Measurements from ENCODE around the gene RYR3.

RYR3 gene

DNA sequence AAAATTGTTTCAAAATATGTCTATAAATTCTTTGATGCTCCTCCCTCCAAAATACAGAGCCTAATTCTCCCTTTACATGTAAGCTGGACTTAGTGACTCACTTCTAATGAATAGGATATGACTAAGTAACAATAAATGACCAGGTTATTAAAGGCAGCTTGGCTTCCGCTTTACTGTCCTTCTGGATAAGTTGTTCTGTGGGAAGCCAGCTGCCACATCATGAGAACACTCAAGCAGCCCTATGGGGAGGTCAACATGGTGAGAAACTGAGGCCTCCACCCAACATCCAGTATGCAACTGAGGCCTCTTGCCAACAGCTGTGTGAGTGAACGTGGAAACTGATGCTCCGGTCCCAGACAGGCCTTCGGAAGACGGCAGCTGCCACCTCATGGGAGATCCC is 410.2 kb downstream of the RYR3 start:
- TF ChIP-seq POLR2A (IDR thresholded peaks at IDR 0.05; ENCODE audit: low read length) (no peak), GATA1 (IDR thresholded peaks at IDR 0.05; ENCODE audit: low read depth, low read length) (no peak)
- no peak for DNase-seq

DNA sequence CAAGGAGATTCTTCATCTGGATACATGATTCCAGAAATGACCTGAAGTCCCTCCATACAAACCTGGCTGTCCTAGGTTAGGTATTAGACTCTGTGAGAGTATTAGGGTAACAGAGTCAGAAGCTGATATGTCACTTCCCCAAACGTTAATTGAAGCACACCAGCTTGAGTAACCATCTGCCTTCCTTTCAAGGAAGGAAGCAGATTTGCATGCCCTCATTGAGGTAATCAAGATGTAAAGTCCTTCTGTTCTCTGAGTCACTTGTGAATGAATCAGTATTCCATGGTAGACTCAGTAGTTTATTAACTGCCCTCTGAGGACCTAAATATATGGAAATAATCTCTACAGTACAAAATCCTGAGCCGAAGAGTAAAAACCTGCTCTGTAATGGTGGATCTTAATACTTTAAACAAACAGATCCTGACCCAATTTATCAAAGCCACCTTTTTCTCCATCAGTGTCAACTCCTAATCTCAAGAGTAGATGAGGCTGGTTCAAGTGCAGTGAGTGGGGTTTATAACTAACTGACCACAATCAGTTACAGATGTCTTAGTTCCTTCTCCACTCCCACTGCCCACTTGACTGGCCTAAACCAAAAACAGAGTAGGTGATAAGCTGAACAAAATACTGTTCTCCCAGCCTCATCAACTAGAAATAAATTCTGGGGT is 411.4 kb downstream of the RYR3 start:
- TF ChIP-seq GATA1 (IDR thresholded peaks at IDR 0.05; ENCODE audit: low read depth, low read length): no peak
- no peak for TF ChIP-seq POLR2A (IDR thresholded peaks at IDR 0.05; ENCODE audit: low read length)

DNA sequence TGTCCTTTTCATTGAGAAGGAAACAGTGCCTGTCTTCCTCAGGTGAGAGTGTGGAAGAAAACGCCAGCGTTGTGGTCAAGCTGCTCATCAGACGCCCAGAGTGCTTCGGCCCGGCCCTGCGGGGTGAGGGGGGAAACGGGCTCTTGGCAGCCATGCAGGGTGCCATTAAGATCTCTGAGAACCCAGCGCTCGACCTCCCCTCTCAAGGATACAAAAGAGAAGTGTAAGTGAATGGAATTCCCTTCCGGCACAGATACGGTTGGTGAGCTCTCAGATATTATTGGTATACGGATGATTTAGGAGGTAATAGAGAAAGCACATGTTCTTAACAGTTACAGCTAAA is 411.9 kb downstream of the RYR3 start:
- TF ChIP-seq GATA1 (IDR thresholded peaks at IDR 0.05; ENCODE audit: low read depth, low read length) (no peak), POLR2A (IDR thresholded peaks at IDR 0.05; ENCODE audit: low read length) (no peak)
- DNase-seq: no peak

More for the DNA sequence above, 411.4 kb downstream of the RYR3 start:
- peak in 1 of 2 experiments; percentile 23 for DNase-seq

DNA sequence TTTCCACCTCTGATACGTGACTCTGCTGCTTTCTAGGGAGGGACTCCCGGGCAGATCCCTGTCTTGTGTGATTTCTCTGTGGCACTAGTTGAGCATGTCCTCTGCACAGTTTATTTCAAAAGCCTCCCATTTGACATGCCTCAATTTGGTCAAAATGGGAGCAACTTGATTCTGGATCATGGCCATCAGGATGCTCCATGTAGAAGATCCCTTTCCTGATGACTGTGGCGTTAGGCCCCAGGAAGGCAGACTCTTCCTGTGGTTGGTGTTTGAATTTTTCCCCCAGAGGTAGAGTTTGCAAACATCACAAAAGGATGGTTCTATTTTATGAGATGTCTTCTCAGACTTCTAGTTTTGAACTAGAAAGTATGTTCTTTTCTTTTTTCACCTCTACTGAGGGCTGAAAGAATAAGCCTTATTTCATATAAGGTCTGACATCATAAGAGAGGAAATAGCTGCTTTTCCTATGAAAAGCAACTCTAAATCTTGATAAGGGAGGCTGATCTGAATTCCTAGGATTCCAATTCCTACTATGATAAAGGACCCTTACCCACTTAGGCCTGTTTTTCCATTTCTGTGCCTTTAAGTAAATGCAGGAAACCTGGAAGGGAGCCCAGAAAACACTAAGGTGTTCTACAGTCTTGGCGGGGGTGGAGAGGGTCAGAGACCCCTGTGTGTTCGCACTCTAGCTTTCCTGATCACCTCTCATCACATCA is 413.7 kb downstream of the RYR3 start:
- DNase-seq: no peak
- TF ChIP-seq POLR2A (IDR thresholded peaks at IDR 0.05; ENCODE audit: low read length): no peak
- no peak for TF ChIP-seq GATA1 (IDR thresholded peaks at IDR 0.05; ENCODE audit: low read depth, low read length)

DNA sequence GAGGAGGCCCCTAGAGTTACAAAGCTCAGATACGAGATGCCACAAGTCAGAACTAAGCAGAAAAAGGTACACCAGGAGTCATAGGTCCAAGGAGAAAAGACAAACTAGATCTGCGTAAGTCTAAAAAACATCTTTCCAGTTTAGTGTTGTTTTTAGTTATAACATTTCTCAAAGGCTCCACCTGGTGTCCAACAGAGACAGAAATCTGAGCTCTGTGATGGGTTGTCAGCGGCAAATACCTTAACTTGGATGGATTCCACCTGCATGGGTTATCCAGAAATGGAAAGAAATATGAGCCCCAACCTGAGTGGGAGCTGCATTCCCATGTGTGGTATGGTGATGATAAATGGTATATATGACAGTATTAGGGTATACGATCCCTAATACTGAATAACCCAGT is 418.9 kb downstream of the RYR3 start:
- DNase-seq: peak; percentile 16 to 17
- no peak for TF ChIP-seq POLR2A (IDR thresholded peaks at IDR 0.05; ENCODE audit: low read length)
- TF ChIP-seq GATA1 (IDR thresholded peaks at IDR 0.05; ENCODE audit: low read depth, low read length): no peak

DNA sequence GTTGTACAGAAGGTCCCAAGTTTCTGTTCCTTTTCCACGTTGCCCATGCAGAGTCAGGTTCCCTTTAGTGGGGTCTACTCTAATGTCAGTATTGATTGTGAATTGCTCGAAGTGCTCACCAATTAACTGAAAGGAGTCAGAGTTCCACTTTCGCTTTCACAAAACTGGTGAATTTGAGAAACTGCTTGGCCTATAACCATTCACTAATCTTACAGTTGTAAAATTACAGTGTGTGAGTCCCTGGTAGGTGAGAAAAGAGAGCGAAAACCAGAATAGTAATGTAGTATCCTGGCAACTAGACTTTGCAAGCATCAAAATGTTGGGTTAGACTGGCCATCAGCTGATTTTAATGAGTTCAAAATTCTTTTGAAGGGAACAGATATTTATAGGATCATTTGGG is 420.0 kb downstream of the RYR3 start:
- TF ChIP-seq GATA1 (IDR thresholded peaks at IDR 0.05; ENCODE audit: low read depth, low read length) (no peak), POLR2A (IDR thresholded peaks at IDR 0.05; ENCODE audit: low read length) (no peak)
- no peak for DNase-seq

DNA sequence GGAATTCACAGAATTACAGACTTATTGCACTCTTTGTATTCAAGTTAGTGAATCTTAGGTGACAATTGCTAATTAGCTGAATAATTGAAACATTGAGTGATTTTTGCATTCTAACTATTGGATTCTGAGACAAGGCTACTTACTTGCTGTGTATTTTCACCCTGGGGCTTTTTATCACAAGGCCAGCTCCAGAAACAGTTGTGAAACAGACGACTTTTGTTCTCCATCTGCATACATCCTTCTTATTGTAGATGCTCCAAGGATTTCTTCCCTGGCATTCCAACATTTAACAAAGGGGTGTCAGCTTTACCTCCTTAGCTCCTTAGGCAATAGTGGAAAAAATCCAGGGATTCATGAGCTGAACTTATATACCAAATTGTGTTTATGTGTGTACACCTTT is 424.4 kb downstream of the RYR3 start:
- no peak for TF ChIP-seq GATA1 (IDR thresholded peaks at IDR 0.05; ENCODE audit: low read depth, low read length)
- TF ChIP-seq POLR2A (IDR thresholded peaks at IDR 0.05; ENCODE audit: low read length): no peak
- no peak for DNase-seq

DNA sequence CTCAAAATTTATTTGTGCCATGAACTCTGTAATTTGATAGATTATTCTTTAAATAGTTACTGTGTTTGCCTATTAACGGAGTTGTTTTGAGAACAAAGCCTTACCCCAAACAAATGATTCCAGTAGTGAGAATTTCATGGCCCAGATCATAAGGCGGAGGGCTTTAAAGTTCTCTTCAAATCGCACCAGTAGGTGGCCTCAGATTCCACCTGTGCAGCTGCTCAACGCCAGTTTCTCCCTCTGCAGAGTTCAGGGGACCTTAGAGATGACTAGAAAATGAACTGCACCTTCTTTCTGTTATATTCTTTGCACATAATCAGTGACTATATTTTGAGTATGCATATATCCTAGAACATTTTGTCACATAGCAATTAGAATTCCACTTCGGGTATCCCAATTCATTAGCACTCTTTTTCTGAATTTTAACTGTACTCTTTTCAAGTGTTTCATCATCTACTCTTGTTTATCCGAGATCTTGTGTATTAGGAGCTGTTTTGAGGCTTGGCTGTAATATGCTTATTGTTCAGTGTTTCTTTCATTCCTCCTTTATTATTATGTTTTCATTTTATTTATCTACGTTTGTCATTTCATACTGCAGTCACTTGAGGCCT is 425.0 kb downstream of the RYR3 start:
- TF ChIP-seq GATA1 (IDR thresholded peaks at IDR 0.05; ENCODE audit: low read depth, low read length): no peak
- no peak for TF ChIP-seq POLR2A (IDR thresholded peaks at IDR 0.05; ENCODE audit: low read length)
- DNase-seq: peak; percentile 57 to 78

DNA sequence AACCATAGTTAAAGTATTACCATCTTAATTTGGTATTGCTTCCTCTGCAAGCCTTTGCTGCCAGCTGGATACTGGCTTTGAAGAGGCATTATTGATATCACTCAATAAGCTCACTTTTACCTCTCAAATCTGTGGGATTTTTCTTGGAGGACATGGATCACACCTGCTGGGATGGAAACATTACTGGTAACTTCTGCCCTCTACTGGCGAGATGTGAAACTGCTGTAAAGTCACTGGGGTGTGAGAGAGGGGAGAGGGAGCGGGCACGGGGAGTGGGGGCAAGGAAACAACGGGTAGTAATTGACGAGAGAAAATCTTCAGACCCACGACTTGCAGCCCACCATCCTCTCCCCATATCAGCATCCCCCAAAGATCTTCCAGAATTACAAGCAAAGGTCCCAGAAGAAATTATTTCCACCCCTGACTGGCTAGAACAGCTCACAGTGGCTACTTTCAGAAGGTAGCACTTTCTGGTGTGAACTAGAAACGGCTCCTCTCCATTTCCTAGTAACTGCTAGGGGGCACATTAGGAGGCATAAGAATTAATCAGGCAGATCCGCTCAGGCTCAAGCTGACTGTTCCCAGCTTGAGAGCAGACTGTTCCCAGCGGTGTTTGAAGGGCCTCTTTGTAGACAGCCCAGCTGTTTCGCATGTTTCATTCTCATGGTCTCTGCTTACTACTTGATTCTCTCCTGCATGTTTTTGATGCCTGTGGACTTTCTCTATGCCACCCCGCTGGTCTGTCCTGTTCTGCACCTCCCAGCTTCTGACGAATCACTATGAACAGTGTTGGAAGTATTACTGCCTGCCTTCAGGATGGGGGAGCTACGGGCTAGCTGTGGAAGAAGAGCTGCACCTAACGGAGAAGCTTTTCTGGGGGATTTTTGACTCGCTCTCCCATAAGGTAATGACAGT is 427.2 kb downstream of the RYR3 start:
- TF ChIP-seq POLR2A (IDR thresholded peaks at IDR 0.05; ENCODE audit: low read length) (no peak), GATA1 (IDR thresholded peaks at IDR 0.05; ENCODE audit: low read depth, low read length) (no peak)
- DNase-seq: peak; percentile 32 to 69

DNA sequence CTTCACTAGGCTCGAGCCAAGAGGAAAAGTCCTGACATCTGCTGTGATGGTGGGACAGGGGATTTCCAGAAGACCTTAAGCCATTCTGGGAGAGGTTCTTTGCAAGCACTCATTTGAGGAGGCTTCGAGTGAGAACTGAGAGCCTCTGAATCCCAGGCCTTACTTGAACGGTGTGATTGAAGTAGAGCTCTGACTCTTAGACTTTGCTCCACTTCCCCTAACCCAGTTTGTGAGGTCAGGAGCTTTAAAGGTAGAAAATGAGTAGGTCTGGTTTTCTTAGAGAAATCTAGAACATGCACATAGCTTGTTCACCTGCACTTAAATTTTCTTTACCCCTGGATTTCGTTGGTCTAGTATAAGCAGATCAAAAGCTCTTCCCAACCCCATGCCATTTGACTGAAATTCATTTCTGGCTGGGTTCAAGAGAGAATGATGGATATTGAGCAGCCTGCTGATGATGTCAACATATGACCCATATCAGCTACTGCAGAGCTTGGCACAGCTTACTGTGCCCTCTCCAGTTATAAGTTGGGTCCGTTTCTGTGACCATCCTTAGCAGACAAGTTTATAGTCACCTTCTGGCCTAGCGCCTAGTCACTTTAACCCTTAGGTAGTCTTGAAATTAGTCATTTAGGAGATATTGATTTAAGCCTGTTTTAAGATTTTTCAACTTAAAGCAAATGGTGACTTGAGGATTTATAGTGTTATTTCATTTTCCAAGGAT is 428.3 kb downstream of the RYR3 start:
- no peak for TF ChIP-seq POLR2A (IDR thresholded peaks at IDR 0.05; ENCODE audit: low read length)
- no peak for TF ChIP-seq GATA1 (IDR thresholded peaks at IDR 0.05; ENCODE audit: low read depth, low read length)
- peak in 1 of 2 experiments; percentile 30 for DNase-seq

DNA sequence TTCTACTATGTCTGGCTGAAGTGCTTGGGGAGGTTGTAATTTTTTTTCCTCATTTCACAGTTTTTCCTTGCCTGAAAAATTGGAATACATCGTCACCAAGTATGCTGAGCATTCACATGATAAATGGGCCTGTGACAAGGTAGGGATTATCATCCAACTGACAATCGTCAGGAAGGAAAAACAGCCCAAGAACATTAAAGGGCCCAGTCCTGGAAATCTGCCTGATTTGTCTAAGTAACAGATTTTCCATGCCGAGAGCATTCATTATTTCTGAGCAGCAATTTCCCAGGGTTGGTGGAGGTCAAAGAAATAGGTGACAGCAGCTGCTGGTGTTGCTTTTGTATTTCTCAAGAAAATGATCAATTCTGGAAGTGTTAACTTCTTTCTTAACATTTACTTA is 431.5 kb downstream of the RYR3 start:
- TF ChIP-seq POLR2A (IDR thresholded peaks at IDR 0.05; ENCODE audit: low read length): no peak
- TF ChIP-seq GATA1 (IDR thresholded peaks at IDR 0.05; ENCODE audit: low read depth, low read length): no peak
- DNase-seq: no peak

DNA sequence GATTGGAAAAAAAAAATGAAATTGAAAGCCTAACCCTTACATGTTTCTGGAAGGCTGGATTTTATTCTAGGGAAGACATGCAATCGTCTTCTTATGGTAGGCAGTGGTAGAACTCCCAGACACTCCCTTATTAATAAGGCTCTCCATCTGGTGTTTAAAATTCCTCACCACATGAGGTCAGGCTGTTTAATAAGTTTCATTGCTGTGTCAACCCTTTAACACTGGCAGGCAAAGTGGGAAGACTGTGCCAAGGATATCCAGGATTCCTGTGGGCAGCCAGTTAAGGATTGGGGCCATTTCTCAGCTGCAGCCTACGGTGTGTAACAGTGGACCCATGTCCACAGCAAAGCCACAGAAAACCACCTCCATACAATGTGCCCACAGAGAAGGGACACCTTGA is 432.0 kb downstream of the RYR3 start:
- no peak for DNase-seq
- TF ChIP-seq POLR2A (IDR thresholded peaks at IDR 0.05; ENCODE audit: low read length) (no peak), GATA1 (IDR thresholded peaks at IDR 0.05; ENCODE audit: low read depth, low read length) (no peak)

DNA sequence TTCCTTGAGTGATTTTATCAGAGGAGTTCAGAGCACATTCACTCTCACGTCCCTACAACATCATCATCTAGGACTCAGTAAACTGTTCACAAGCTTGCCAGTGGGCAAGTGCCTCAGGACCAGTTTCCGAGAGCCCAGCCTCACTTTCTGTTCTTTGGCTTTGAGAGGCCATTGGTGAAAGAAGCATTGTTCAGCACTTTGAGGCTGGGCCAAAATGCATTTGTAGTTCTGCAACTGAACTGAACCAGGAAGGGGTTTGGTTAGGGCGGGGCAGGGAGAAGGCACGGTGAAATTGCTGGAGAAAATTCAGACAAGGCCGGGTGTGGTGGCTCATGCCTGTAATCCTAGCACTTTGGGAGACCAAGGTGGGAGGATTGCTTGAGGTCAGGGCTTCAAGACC is 435.4 kb downstream of the RYR3 start:
- no peak for DNase-seq
- TF ChIP-seq GATA1 (IDR thresholded peaks at IDR 0.05; ENCODE audit: low read depth, low read length) (no peak), POLR2A (IDR thresholded peaks at IDR 0.05; ENCODE audit: low read length) (no peak)
